HepG2 (cell line): ENCODE data around the gene MRPL2. TPM values are rescaled to one million over a fixed set of nuclear protein-coding genes. Genes with fewer than 3 reads are reported as not detected.

Experiments used
- ELF1 ChIP-seq: sonication (generic); formaldehyde crosslinking; IDR thresholded peaks from 2 replicates; pipeline ENCODE4 v1.4.0; 2020; ENCODE audit warnings: missing genetic modification reagents
- JUN ChIP-seq: sonication (generic); formaldehyde crosslinking; IDR thresholded peaks from 2 replicates; pipeline ENCODE4 v1.4.0; 2020; ENCODE audit warnings: mild to moderate bottlenecking, missing genetic modification reagents
- MED1 ChIP-seq: sonication (generic); formaldehyde crosslinking; IDR thresholded peaks from 2 replicates; pipeline ENCODE4 v1.4.0; 2020; ENCODE audit warnings: missing genetic modification reagents
- MEIS1 ChIP-seq: sonication (generic); formaldehyde crosslinking; IDR thresholded peaks from 2 replicates; pipeline ENCODE4 v1.9.0; 2021; ENCODE audit warnings: mild to moderate bottlenecking, missing genetic modification reagents, moderate library complexity, borderline replicate concordance
- NAIF1 ChIP-seq: sonication (generic); formaldehyde crosslinking; IDR thresholded peaks from 2 replicates; pipeline ENCODE4 v1.5.0; 2020; ENCODE audit warnings: mild to moderate bottlenecking, missing genetic modification reagents, borderline replicate concordance
- SNAI1 ChIP-seq: sonication (generic); formaldehyde crosslinking; IDR thresholded peaks from 2 replicates; pipeline ENCODE4 v1.5.0; 2020; ENCODE audit warnings: mild to moderate bottlenecking, missing genetic modification reagents, borderline replicate concordance
- XBP1 ChIP-seq: sonication (generic); formaldehyde crosslinking; IDR thresholded peaks from 2 replicates; pipeline ENCODE4 v1.5.0; 2020; ENCODE audit warnings: missing genetic modification reagents
- ZBTB20 ChIP-seq: sonication (generic); formaldehyde crosslinking; IDR thresholded peaks from 2 replicates; pipeline ENCODE4 v1.8.1; 2023; ENCODE audit warnings: missing genetic modification reagents, low read depth, mild to moderate bottlenecking, borderline replicate concordance
- ZFAT ChIP-seq: sonication (generic); formaldehyde crosslinking; conservative IDR thresholded peaks from 2 replicates; pipeline ENCODE4 v1.8.1; 2023; ENCODE audit warnings: missing genetic modification reagents, inconsistent platforms
- polyA plus RNA-seq, 8 experiments: library from polyadenylated mRNA; depleted of rRNA in 3 of 8; stranded (reverse) in 7 of 8; unstranded in 1 of 8; fragments of >200 nt; fragmentation: Illumina TruSeq in 4 of 8; extraction: Trizol in 4 of 8; gene quantifications; 2 replicates each; pipeline versions ENCODE4 v1.2.1 to v1.2.3, GENCODE V29; 2011 to 2016; ENCODE audit warnings: low read depth in 4 of 8, missing spikeins in 1 of 8, mixed read lengths in 1 of 8; ENCODE audit not compliant: insufficient read depth in 1 of 8
- total RNA-seq, 5 experiments: library from RNA; depleted of rRNA; stranded (reverse); fragments of >200 nt; fragmentation: Illumina TruSeq; extraction: Trizol; gene quantifications; 2 replicates each; pipeline ENCODE4 v1.2.3, GENCODE V29; 2016; ENCODE audit warnings: low read depth in 1 of 5
- TF ChIP-seq, protein P1 (sequence below): sonication (generic); formaldehyde crosslinking; conservative IDR thresholded peaks from 2 replicates; pipeline ENCODE4 v1.5.0; 2020; ENCODE audit warnings: missing genetic modification reagents
- TF ChIP-seq, protein P2 (sequence below): sonication (generic); formaldehyde crosslinking; IDR thresholded peaks from 2 replicates; pipeline ENCODE4 v1.5.0; 2020; ENCODE audit warnings: missing genetic modification reagents
- TF ChIP-seq, protein P3 (sequence below): sonication (generic); formaldehyde crosslinking; IDR thresholded peaks from 2 replicates; pipeline ENCODE4 v1.5.1; 2020; ENCODE audit warnings: mild to moderate bottlenecking, missing genetic modification reagents, borderline replicate concordance
- TF ChIP-seq, protein P4 (sequence below), 2 experiments: sonication (generic) in 1 of 2; formaldehyde crosslinking in 1 of 2; IDR thresholded peaks; 2 replicates each; pipeline versions ENCODE4 v1.4.0 to v1.6.1; 2018 to 2020; ENCODE audit warnings: missing genetic modification reagents in 2 of 2, borderline replicate concordance in 1 of 2, low read depth in 1 of 2, mild to moderate bottlenecking in 1 of 2, missing biosample characterization in 1 of 2
- TF ChIP-seq, protein P5 (sequence below): sonication (generic); formaldehyde crosslinking; IDR thresholded peaks from 2 replicates; pipeline ENCODE4 v1.4.0; 2020; ENCODE audit warnings: missing genetic modification reagents
- TF ChIP-seq, protein P6 (sequence below): IDR thresholded peaks from 2 replicates; pipeline ENCODE4 v1.6.1; 2016

Gene MRPL2
- total and polyA plus RNA-seq, 2 of the 13 experiments (the other 11 are each of a cell fraction or from before 2014, with no cell fraction given): 56.8 to 65.6 TPM

DNA sequence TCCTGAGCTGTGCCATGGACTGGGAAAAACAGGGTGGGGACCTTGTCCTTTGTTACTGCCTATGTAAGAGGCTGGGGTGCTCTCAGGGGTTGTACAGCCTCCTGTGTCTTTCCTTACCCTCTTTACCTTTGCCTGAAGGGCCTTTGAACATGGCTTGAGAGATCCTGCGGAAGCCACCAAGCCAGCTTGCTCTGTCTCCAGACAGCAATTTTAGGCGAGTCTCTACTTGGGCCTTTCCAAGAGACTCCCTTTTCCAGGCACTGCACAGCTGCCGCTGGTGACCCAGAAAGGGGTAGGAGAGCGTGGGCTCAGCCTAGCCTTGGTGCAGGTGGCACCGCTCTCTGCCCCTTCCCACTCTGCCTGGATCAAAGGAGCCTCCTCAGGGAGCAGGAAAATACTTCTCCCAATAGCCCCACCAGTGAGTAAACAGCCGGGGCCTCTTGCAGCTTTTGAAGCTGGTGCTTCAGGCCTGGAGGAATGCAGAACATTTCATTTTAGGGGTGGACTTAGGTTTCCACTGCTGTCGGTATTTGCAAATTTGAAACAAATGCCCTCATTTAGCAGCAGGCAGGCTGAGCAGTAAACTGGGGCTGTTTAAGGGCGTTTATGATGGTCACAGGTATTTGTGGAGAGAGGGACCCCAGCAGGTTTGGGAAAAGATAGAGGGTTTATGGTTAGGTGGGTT lies 30.8 kb upstream of the MRPL2 start (continued):
- TF ChIP-seq, protein P1, sequence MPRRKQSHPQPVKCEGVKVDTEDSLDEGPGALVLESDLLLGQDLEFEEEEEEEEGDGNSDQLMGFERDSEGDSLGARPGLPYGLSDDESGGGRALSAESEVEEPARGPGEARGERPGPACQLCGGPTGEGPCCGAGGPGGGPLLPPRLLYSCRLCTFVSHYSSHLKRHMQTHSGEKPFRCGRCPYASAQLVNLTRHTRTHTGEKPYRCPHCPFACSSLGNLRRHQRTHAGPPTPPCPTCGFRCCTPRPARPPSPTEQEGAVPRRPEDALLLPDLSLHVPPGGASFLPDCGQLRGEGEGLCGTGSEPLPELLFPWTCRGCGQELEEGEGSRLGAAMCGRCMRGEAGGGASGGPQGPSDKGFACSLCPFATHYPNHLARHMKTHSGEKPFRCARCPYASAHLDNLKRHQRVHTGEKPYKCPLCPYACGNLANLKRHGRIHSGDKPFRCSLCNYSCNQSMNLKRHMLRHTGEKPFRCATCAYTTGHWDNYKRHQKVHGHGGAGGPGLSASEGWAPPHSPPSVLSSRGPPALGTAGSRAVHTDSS (CRISPR knock-in tag): no peak
- TF ChIP-seq SNAI1: no peak
- no peak for TF ChIP-seq XBP1 (CRISPR knock-in tag)
- TF ChIP-seq ZBTB20 (CRISPR knock-in tag): 0 out of 2 replicates have a peak, but pooled peaks have one; percentile 34
- TF ChIP-seq MED1 (CRISPR knock-in tag): peak; percentile 74; the same call in 1 of the 2 replicates
- TF ChIP-seq, protein P2, sequence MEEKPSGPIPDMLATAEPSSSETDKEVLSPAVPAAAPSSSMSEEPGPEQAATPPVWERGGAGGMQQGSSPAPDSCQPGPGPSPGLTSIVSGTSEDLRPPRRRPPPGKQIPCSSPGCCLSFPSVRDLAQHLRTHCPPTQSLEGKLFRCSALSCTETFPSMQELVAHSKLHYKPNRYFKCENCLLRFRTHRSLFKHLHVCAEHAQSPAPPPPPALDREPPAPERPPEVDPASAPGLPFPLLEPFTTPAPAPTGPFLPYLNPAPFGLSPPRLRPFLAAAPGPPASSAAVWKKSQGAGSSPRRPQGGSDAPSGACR (CRISPR knock-in tag): peak; percentile 77; the same call in 1 of the 2 replicates
- TF ChIP-seq, protein P3, sequence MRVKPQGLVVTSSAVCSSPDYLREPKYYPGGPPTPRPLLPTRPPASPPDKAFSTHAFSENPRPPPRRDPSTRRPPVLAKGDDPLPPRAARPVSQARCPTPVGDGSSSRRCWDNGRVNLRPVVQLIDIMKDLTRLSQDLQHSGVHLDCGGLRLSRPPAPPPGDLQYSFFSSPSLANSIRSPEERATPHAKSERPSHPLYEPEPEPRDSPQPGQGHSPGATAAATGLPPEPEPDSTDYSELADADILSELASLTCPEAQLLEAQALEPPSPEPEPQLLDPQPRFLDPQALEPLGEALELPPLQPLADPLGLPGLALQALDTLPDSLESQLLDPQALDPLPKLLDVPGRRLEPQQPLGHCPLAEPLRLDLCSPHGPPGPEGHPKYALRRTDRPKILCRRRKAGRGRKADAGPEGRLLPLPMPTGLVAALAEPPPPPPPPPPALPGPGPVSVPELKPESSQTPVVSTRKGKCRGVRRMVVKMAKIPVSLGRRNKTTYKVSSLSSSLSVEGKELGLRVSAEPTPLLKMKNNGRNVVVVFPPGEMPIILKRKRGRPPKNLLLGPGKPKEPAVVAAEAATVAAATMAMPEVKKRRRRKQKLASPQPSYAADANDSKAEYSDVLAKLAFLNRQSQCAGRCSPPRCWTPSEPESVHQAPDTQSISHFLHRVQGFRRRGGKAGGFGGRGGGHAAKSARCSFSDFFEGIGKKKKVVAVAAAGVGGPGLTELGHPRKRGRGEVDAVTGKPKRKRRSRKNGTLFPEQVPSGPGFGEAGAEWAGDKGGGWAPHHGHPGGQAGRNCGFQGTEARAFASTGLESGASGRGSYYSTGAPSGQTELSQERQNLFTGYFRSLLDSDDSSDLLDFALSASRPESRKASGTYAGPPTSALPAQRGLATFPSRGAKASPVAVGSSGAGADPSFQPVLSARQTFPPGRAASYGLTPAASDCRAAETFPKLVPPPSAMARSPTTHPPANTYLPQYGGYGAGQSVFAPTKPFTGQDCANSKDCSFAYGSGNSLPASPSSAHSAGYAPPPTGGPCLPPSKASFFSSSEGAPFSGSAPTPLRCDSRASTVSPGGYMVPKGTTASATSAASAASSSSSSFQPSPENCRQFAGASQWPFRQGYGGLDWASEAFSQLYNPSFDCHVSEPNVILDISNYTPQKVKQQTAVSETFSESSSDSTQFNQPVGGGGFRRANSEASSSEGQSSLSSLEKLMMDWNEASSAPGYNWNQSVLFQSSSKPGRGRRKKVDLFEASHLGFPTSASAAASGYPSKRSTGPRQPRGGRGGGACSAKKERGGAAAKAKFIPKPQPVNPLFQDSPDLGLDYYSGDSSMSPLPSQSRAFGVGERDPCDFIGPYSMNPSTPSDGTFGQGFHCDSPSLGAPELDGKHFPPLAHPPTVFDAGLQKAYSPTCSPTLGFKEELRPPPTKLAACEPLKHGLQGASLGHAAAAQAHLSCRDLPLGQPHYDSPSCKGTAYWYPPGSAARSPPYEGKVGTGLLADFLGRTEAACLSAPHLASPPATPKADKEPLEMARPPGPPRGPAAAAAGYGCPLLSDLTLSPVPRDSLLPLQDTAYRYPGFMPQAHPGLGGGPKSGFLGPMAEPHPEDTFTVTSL (CRISPR knock-in tag): peak; percentile 86
- TF ChIP-seq, protein P4, sequence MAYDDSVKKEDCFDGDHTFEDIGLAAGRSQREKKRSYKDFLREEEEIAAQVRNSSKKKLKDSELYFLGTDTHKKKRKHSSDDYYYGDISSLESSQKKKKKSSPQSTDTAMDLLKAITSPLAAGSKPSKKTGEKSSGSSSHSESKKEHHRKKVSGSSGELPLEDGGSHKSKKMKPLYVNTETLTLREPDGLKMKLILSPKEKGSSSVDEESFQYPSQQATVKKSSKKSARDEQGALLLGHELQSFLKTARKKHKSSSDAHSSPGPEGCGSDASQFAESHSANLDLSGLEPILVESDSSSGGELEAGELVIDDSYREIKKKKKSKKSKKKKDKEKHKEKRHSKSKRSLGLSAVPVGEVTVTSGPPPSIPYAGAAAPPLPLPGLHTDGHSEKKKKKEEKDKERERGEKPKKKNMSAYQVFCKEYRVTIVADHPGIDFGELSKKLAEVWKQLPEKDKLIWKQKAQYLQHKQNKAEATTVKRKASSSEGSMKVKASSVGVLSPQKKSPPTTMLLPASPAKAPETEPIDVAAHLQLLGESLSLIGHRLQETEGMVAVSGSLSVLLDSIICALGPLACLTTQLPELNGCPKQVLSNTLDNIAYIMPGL (CRISPR knock-in tag; IDR thresholded peaks at IDR 0.05; ENCODE audit: borderline replicate concordance in 1 of 2, low read depth in 1 of 2): peak in 1 of 2 experiments; percentile 87; a peak in 1 of 4 replicates
- peak; percentile 56; the same call in 1 of the 2 replicates for TF ChIP-seq ELF1
- TF ChIP-seq, protein P5, sequence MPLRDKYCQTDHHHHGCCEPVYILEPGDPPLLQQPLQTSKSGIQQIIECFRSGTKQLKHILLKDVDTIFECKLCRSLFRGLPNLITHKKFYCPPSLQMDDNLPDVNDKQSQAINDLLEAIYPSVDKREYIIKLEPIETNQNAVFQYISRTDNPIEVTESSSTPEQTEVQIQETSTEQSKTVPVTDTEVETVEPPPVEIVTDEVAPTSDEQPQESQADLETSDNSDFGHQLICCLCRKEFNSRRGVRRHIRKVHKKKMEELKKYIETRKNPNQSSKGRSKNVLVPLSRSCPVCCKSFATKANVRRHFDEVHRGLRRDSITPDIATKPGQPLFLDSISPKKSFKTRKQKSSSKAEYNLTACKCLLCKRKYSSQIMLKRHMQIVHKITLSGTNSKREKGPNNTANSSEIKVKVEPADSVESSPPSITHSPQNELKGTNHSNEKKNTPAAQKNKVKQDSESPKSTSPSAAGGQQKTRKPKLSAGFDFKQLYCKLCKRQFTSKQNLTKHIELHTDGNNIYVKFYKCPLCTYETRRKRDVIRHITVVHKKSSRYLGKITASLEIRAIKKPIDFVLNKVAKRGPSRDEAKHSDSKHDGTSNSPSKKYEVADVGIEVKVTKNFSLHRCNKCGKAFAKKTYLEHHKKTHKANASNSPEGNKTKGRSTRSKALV: 0 out of 2 replicates have a peak, but pooled peaks have one; percentile 64
- TF ChIP-seq JUN: peak; percentile 55; the same call in 1 of the 2 replicates
- TF ChIP-seq NAIF1 (CRISPR knock-in tag): no peak
- no peak for TF ChIP-seq ZFAT
- no peak for TF ChIP-seq MEIS1
- TF ChIP-seq, protein P6, sequence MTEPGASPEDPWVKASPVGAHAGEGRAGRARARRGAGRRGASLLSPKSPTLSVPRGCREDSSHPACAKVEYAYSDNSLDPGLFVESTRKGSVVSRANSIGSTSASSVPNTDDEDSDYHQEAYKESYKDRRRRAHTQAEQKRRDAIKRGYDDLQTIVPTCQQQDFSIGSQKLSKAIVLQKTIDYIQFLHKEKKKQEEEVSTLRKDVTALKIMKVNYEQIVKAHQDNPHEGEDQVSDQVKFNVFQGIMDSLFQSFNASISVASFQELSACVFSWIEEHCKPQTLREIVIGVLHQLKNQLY (CRISPR knock-in tag): peak; percentile 36; the same call in 1 of the 2 replicates
